ENCODE measurements around the gene PFKL. TPM values are rescaled to one million over a fixed set of nuclear protein-coding genes. Genes with fewer than 3 reads are reported as not detected.

PFKL gene
- total RNA-seq: 65.8 and 125 TPM in 2 replicates

GRCh38 chr21:44299458-44300261 lies at the start of gene PFKL:
Gene PFKL, plus strand, starts transcription at chr21:44300053. Its CDS starts 53 bp downstream, at chr21:44300106.
- peak within 1 kb of the TSS; percentile 79 for H3K4me3 ChIP-seq (ENCODE audit: low read depth, low read length)
- TF ChIP-seq CTCF (conservative IDR thresholded peaks at IDR 0.05; ENCODE audit: low read depth, low read length): no peak
- DNase-seq (ENCODE audit: low read depth): no peak

GRCh38 chr21:44253832-44254710 lies 45.8 kb upstream of the PFKL start:
- H3K4me3 ChIP-seq (ENCODE audit: low read depth, low read length): no peak overlapping the region
- TF ChIP-seq CTCF (conservative IDR thresholded peaks at IDR 0.05; ENCODE audit: low read depth, low read length): no peak
- DNase-seq (ENCODE audit: low read depth): no peak

GRCh38 chr21:44255511-44255981 lies 44.3 kb upstream of the PFKL start:
- H3K4me3 ChIP-seq (ENCODE audit: low read depth, low read length): no peak overlapping the region
- no peak for TF ChIP-seq CTCF (conservative IDR thresholded peaks at IDR 0.05; ENCODE audit: low read depth, low read length)
- DNase-seq (ENCODE audit: low read depth): no peak

GRCh38 chr21:44258056-44258725 lies 41.7 kb upstream of the PFKL start:
- no peak for DNase-seq (ENCODE audit: low read depth)
- no peak for TF ChIP-seq CTCF (conservative IDR thresholded peaks at IDR 0.05; ENCODE audit: low read depth, low read length)
- no peak overlapping the region for H3K4me3 ChIP-seq (ENCODE audit: low read depth, low read length)

GRCh38 chr21:44259082-44259705 lies 40.7 kb upstream of the PFKL start:
- no peak overlapping the region for H3K4me3 ChIP-seq (ENCODE audit: low read depth, low read length)
- DNase-seq (ENCODE audit: low read depth): no peak
- no peak for TF ChIP-seq CTCF (conservative IDR thresholded peaks at IDR 0.05; ENCODE audit: low read depth, low read length)

GRCh38 chr21:44260066-44260465 lies 39.8 kb upstream of the PFKL start:
- DNase-seq (ENCODE audit: low read depth): no peak
- no peak for TF ChIP-seq CTCF (conservative IDR thresholded peaks at IDR 0.05; ENCODE audit: low read depth, low read length)
- no peak overlapping the region for H3K4me3 ChIP-seq (ENCODE audit: low read depth, low read length)
